Neural progenitor cell (in vitro differentiated cells): ENCODE measurements around the gene FASTKD3.

Experiments
- EZH2 ChIP-seq: fragments of 200-600 bp; sonication (generic); IDR thresholded peaks from 2 replicates; pipeline ENCODE4 v1.6.1; 2017; ENCODE audit warnings: antibody characterized with exemption, mild to moderate bottlenecking, moderate library complexity
- EZH2phosphoT487 ChIP-seq: fragments of 200-600 bp; sonication (generic); IDR thresholded peaks from 2 replicates; pipeline ENCODE4 v1.6.1; 2017; ENCODE audit warnings: antibody characterized with exemption
- TF ChIP-seq, protein P1 (sequence below): fragments of 200-600 bp; sonication (generic); IDR thresholded peaks from 2 replicates; pipeline ENCODE4 v1.5.1; 2017; ENCODE audit warnings: antibody characterized with exemption, mild to moderate bottlenecking

DNA sequence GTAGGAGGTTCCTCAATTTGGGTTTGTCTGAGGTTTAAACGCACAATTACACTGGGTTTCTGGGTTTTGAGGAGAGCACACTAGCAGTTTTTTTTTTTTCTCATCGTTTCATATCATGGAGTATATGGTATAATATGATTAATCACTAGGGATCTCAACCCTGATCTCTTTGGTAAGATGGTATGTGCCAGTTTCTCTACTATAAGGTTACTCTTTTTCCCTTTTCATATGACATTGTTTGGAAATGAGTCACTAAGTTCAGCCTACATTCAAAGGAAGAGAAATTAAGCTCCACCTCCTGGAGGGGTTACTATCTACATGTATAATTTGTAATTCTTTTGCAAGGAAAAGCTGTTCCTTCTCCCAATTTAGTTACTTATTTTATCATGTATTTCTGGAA, 35.3 kb upstream of the FASTKD3 start:
- TF ChIP-seq EZH2 (no peak), EZH2phosphoT487 (no peak)
- TF ChIP-seq, protein P1, sequence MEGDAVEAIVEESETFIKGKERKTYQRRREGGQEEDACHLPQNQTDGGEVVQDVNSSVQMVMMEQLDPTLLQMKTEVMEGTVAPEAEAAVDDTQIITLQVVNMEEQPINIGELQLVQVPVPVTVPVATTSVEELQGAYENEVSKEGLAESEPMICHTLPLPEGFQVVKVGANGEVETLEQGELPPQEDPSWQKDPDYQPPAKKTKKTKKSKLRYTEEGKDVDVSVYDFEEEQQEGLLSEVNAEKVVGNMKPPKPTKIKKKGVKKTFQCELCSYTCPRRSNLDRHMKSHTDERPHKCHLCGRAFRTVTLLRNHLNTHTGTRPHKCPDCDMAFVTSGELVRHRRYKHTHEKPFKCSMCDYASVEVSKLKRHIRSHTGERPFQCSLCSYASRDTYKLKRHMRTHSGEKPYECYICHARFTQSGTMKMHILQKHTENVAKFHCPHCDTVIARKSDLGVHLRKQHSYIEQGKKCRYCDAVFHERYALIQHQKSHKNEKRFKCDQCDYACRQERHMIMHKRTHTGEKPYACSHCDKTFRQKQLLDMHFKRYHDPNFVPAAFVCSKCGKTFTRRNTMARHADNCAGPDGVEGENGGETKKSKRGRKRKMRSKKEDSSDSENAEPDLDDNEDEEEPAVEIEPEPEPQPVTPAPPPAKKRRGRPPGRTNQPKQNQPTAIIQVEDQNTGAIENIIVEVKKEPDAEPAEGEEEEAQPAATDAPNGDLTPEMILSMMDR, result no peak
